ENCODE results near the gene ANAPC16. TPM values are rescaled to one million over a fixed set of nuclear protein-coding genes. Genes with fewer than 3 reads are reported as not detected.
"Not testable (repeated sequence)": the region's sequence is repeated elsewhere in the genome, so short reads cannot be mapped to it uniquely, and the experiment has no call there.

The ANAPC16 gene
- total RNA-seq, 1 experiment from 2014 or later = 144 TPM

DNA sequence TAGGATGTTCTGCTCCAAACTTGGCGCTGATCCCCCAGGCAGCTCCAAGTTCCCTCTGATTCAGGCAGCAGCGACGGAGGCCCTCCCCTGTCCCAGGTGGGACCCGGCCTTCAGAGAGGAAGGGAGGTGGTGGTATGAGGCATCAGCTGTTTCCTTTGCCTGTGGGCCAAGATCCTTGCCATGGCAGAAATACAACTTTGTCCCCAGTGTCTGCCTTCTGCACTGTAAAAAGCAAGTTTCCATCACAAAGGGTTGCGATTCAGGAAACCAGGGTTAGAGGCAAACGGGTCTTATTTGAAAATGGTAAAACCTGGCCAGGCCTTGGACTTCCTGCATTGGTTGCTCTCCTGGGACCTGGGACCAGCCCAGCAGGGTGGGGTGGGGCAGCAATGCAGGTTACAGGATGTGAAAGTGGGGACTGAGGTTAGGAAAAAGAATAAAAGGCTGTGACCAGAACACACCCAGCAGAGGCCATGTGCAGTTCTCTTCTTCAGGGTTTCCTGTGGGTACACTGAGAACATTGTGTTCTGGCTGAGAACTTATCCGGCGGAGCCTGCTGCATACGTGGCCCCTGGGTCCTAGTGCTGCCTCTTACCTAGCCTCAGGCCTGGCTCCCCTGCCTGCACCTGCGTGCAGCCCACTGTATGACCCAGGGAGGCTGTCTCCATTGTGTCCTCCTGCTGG is 32.8 kb downstream of the ANAPC16 start:
- TF ChIP-seq, protein P1, sequence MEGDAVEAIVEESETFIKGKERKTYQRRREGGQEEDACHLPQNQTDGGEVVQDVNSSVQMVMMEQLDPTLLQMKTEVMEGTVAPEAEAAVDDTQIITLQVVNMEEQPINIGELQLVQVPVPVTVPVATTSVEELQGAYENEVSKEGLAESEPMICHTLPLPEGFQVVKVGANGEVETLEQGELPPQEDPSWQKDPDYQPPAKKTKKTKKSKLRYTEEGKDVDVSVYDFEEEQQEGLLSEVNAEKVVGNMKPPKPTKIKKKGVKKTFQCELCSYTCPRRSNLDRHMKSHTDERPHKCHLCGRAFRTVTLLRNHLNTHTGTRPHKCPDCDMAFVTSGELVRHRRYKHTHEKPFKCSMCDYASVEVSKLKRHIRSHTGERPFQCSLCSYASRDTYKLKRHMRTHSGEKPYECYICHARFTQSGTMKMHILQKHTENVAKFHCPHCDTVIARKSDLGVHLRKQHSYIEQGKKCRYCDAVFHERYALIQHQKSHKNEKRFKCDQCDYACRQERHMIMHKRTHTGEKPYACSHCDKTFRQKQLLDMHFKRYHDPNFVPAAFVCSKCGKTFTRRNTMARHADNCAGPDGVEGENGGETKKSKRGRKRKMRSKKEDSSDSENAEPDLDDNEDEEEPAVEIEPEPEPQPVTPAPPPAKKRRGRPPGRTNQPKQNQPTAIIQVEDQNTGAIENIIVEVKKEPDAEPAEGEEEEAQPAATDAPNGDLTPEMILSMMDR (IDR thresholded peaks at IDR 0.05; ENCODE audit: insufficient read depth in 1 of 2, low read depth in 1 of 2, low read length in 1 of 2, severe bottlenecking in 1 of 2, unreplicated experiment in 1 of 2) = no peak
- no peaks in the 10 kb centered on the region for H3K9me3 ChIP-seq
- Mint-ChIP-seq H3K27ac (ENCODE audit: unreplicated experiment) (no peak overlapping the region), H3K4me3 (ENCODE audit: unreplicated experiment) (no peak overlapping the region), H3K9me3 (ENCODE audit: unreplicated experiment) (no peaks in the 10 kb centered on the region), H3K36me3 (ENCODE audit: insufficient read depth, unreplicated experiment) (no peaks in the 10 kb centered on the region), H3K27me3 (ENCODE audit: insufficient read depth, unreplicated experiment) (no peaks in the 10 kb centered on the region), H3K4me1 (ENCODE audit: low read depth, unreplicated experiment) (peaks cover 14% of the 10 kb centered on the region)
- DNase-seq = no peak
- H3K27me3 ChIP-seq (replicated peaks; ENCODE audit: control insufficient read depth, insufficient read depth, low read length) = no peaks in the 10 kb centered on the region
- BruUV-seq (replicated peaks) = no TSS peak
- H3K4me3 ChIP-seq (ENCODE audit: low read depth, low read length) = no peak overlapping the region
- CTCF ChIA-PET = interaction anchor here (0.6 to 0.7 kb wide), 3 partner anchors 102 to 1537 kb away, joined by 3 to 9 read pairs (median 3); partner anchors contain the start of gene ZSWIM8
- intact Hi-C loops (cut with micrococcal nuclease; ENCODE audit: unreplicated experiment) = no loop called here
- H3K36me3 ChIP-seq (ENCODE audit: control insufficient read depth, insufficient read depth, low read length) = no peaks in the 10 kb centered on the region
- POLR2A ChIA-PET = interaction anchor here (1.0 to 2.0 kb wide), 2 partner anchors 12 kb away, joined by 3 to 12 read pairs; no protein-coding TSS in a partner anchor
- peaks cover 26% of the 10 kb centered on the region for H3K4me1 ChIP-seq

DNA sequence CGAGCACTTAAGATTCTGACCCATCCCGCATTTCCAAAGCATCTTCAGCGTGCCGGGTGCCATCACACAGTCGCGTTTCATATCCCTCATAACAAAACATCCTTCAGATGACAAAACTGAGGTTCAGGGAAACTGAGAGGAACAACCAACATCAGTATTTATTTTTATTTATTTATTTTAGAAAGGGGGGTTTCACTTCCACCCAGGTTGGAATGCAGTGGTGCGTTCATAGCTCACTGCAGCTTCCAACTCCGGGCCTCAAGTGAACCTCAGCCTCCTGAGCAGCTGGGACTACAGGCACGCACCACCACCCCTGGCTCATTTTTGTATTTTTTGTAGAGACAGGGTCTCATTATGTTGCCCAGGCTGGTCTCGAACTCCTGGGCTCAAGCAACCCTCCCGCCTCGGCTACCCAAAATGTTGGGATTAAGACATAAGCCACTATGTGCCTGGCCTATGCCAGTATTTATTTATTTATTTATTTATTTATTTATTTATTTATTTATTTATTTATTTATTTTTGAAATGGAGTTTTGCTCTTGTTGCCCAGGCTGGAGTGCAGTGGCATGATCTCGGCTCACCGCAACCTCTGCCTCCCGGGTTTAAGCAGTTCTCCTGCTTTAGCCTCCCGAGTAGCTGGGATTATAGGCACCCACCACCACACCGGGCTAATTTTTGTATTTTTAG is 33.5 kb downstream of the ANAPC16 start:
- H3K27ac Mint-ChIP-seq (ENCODE audit: unreplicated experiment); H3K27me3 Mint-ChIP-seq (ENCODE audit: insufficient read depth, unreplicated experiment); intact Hi-C loops (cut with micrococcal nuclease; ENCODE audit: unreplicated experiment); H3K36me3 Mint-ChIP-seq (ENCODE audit: insufficient read depth, unreplicated experiment); DNase-seq; H3K4me3 Mint-ChIP-seq (ENCODE audit: unreplicated experiment); BruUV-seq (replicated peaks); H3K9me3 ChIP-seq; H3K4me3 ChIP-seq (ENCODE audit: low read depth, low read length); H3K4me1 Mint-ChIP-seq (ENCODE audit: low read depth, unreplicated experiment); H3K9me3 Mint-ChIP-seq (ENCODE audit: unreplicated experiment); H3K36me3 ChIP-seq (ENCODE audit: control insufficient read depth, insufficient read depth, low read length); H3K27me3 ChIP-seq (replicated peaks; ENCODE audit: control insufficient read depth, insufficient read depth, low read length): not testable (repeated sequence)
- peaks cover 18% of the 10 kb centered on the region for H3K4me1 ChIP-seq
- POLR2A ChIA-PET = interaction anchor here (0.6 to 1.0 kb wide), 2 partner anchors 11 to 189 kb away, joined by 3 read pairs; no protein-coding TSS in a partner anchor
- CTCF ChIA-PET = interaction anchor here (0.6 kb wide), 1 partner anchor 26 kb away, joined by 3 read pairs; no protein-coding TSS in a partner anchor

DNA sequence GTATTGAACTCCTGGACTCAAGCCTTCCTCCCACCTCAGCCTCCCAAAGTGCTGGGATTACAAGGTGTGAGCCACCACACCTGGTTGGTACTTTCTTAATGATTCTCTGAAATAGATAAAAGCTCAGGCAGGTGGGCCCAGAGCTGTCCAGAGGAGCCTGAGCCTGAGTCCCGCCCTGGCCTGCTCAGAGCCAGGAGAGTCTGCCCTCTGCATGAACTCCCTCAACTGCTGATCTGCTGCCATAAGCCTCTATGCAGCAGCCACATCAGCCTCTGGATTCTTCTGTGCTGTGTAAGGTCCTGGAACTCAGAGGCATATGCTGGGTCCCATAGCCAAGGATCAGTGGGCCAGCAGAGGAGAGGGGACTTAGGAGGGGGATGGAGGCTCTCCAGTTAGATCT is 34.9 kb downstream of the ANAPC16 start:
- intact Hi-C loops (cut with micrococcal nuclease; ENCODE audit: unreplicated experiment) = no loop called here
- no peak for DNase-seq
- H3K9me3 ChIP-seq = no peaks in the 10 kb centered on the region
- Mint-ChIP-seq H3K36me3 (ENCODE audit: insufficient read depth, unreplicated experiment) (no peaks in the 10 kb centered on the region), H3K27me3 (ENCODE audit: insufficient read depth, unreplicated experiment) (no peaks in the 10 kb centered on the region), H3K27ac (ENCODE audit: unreplicated experiment) (no peak overlapping the region), H3K4me3 (ENCODE audit: unreplicated experiment) (no peak overlapping the region), H3K4me1 (ENCODE audit: low read depth, unreplicated experiment) (peaks cover 8% of the 10 kb centered on the region), H3K9me3 (ENCODE audit: unreplicated experiment) (no peaks in the 10 kb centered on the region)
- H3K27me3 ChIP-seq (replicated peaks; ENCODE audit: control insufficient read depth, insufficient read depth, low read length) = no peaks in the 10 kb centered on the region
- POLR2A ChIA-PET = interaction anchor here (0.7 kb wide), 1 partner anchor 23 kb away, joined by 7 read pairs; the partner anchor contains the start of gene DDIT4
- no peak overlapping the region for H3K4me3 ChIP-seq (ENCODE audit: low read depth, low read length)
- CTCF ChIA-PET = no interaction called here
- peaks cover 14% of the 10 kb centered on the region for H3K4me1 ChIP-seq
- no peaks in the 10 kb centered on the region for H3K36me3 ChIP-seq (ENCODE audit: control insufficient read depth, insufficient read depth, low read length)
- TF ChIP-seq, protein P1 (IDR thresholded peaks at IDR 0.05; ENCODE audit: insufficient read depth in 1 of 2, low read depth in 1 of 2, low read length in 1 of 2, severe bottlenecking in 1 of 2, unreplicated experiment in 1 of 2) = no peak
- no TSS peak for BruUV-seq (replicated peaks)
